ENCODE results near the gene LRRC1. TPM values are rescaled to one million over a fixed set of nuclear protein-coding genes. Genes with fewer than 3 reads are reported as not detected.

LRRC1 gene
- total and polyA plus RNA-seq, 2 of the 8 experiments (the other 6 are each of a cell fraction or from before 2014, with no cell fraction given) = 6.7 to 15.9 TPM

GRCh38 chr6:53795702-53796450, 1.1 kb downstream of the LRRC1 start:
- H3K27me3 ChIP-seq (replicated peaks in 1 of 4; ENCODE audit: control insufficient read depth in 3 of 4, extremely low read depth in 1 of 4, insufficient read depth in 3 of 4, low read length in 3 of 4) = peaks cover 0 to 6% (median 2%) of the 10 kb centered on the region in 4 experiments; a peak in 3 of 7 replicates
- ChIA-PET POLR2A (ENCODE audit: partially characterized antibody) (interaction anchor here (1.1 kb wide), 1 partner anchor 343 kb away, joined by 3 read pairs; no protein-coding TSS in a partner anchor), CTCF (ENCODE audit: partially characterized antibody) (interaction anchor here (0.6 to 6.1 kb wide), 10 partner anchors 10 to 423 kb away, joined by 3 to 52 read pairs (median 4); no protein-coding TSS in a partner anchor)
- H2BK15ac ChIP-seq (ENCODE audit: low read length) = 0 out of 2 replicates have a peak overlapping the region, but pooled peaks have one; percentile 7
- peak overlapping the region in 2 of 4 experiments; percentile 4 to 16; a peak in 2 of 7 replicates for H3K9ac ChIP-seq (replicated peaks in 1 of 4; ENCODE audit: extremely low read depth in 1 of 4, low read depth in 3 of 4, low read length in 3 of 4)
- WGBS, 2 experiments (ENCODE audit: extremely low coverage in 1 of 2, insufficient coverage in 1 of 2, insufficient read length in 1 of 2, insufficient replicate concordance in 2 of 2, low coverage in 1 of 2, low lambda C conversion rate in 2 of 2, missing lambda C conversion rate in 1 of 2) = 5% methylated on average over 47 of the region's 47 CpGs; no CpG with 5 or more reads in 1 of the 2 experiments
- peak in 1 of 2 experiments; percentile 67 for DNase-seq (ENCODE audit: low read depth in 1 of 2, low spot score in 2 of 2)
- no peak overlapping the region for H2AK5ac ChIP-seq (ENCODE audit: low read depth, low read length)
- peaks cover 10% of the 10 kb centered on the region for H3K79me1 ChIP-seq (ENCODE audit: low read depth, low read length)
- H2BK120ac ChIP-seq (replicated peaks; ENCODE audit: low read depth, low read length) = no peak overlapping the region
- H2BK20ac ChIP-seq (ENCODE audit: low read length) = no peak overlapping the region
- FAIRE-seq = no peak
- H3K79me2 ChIP-seq (ENCODE audit: control insufficient read depth in 1 of 2, insufficient read depth in 2 of 2, low read length in 2 of 2) = peaks cover 0 to 38% of the 10 kb centered on the region in 2 experiments; a peak in 3 of 4 replicates
- H3K36me3 ChIP-seq (ENCODE audit: control insufficient read depth in 2 of 4, insufficient read depth in 4 of 4, low read length in 3 of 4) = no peaks in the 10 kb centered on the region
- no peak overlapping the region for H4K8ac ChIP-seq (ENCODE audit: extremely low read depth, insufficient read depth, low read length)
- H4K20me1 ChIP-seq (replicated peaks in 1 of 2; ENCODE audit: control insufficient read depth in 1 of 2, insufficient read depth in 2 of 2, low read length in 2 of 2) = peaks cover 1 to 5% of the 10 kb centered on the region in 2 experiments
- H3K27ac ChIP-seq (ENCODE audit: low read depth, low read length) = no peak overlapping the region
- H3K56ac ChIP-seq (replicated peaks; ENCODE audit: insufficient read length, low read depth, low read length) = no peak overlapping the region
- H3K23ac ChIP-seq (ENCODE audit: insufficient read length) = no peak overlapping the region
- no peak overlapping the region for H2BK5ac ChIP-seq (ENCODE audit: low read depth, low read length)
- no peak overlapping the region for H3K18ac ChIP-seq (ENCODE audit: extremely low read depth, low read length)
- peaks cover 0 to 6% (median 3%) of the 10 kb centered on the region in 4 experiments; a peak in 5 of 7 replicates for H3K4me1 ChIP-seq (replicated peaks in 1 of 4; ENCODE audit: control insufficient read depth in 3 of 4, insufficient read depth in 4 of 4, low read length in 3 of 4)
- peak overlapping the region; percentile 96 to 99 for H3K4me2 ChIP-seq (ENCODE audit: insufficient read depth in 1 of 2, low read depth in 2 of 2, low read length in 2 of 2)
- H3K23me2 ChIP-seq (ENCODE audit: low read depth, low read length) = peaks cover 25% of the 10 kb centered on the region
- H4K91ac ChIP-seq (replicated peaks; ENCODE audit: insufficient read length, low read length) = no peak overlapping the region
- 0 out of 2 replicates have a peak overlapping the region, but pooled peaks have one; percentile 77 for H2BK12ac ChIP-seq (ENCODE audit: low read depth, low read length)
- no peak overlapping the region for H3K14ac ChIP-seq (ENCODE audit: insufficient read length)
- no peak overlapping the region for H4K5ac ChIP-seq (ENCODE audit: insufficient read length, low read depth, low read length)
- H3K4ac ChIP-seq (replicated peaks; ENCODE audit: insufficient read length, low read depth, low read length) = no peak overlapping the region
- peak overlapping the region; percentile 68 to 90 (median 88) for H3K4me3 ChIP-seq (ENCODE audit: extremely low read depth in 1 of 4, insufficient read depth in 2 of 4, low read depth in 3 of 4, low read length in 4 of 4)
- 0 out of 2 replicates have a peak overlapping the region, but pooled peaks have one; percentile 69 for H2AFZ ChIP-seq (ENCODE audit: low read length)
- no peaks in the 10 kb centered on the region for H3K9me3 ChIP-seq (ENCODE audit: insufficient read depth in 2 of 2, low read depth in 1 of 2, low read length in 1 of 2)
- no peak for TF ChIP-seq NANOG (IDR thresholded peaks at IDR 0.05; ENCODE audit: insufficient read depth, low read depth, low read length, poor library complexity, severe bottlenecking)
- no peak for TF ChIP-seq SRF (IDR thresholded peaks at IDR 0.05; ENCODE audit: low read depth, low read length)
- TF ChIP-seq GTF2F1 (IDR thresholded peaks at IDR 0.05; ENCODE audit: borderline replicate concordance, low read depth, low read length) = no peak
- TF ChIP-seq RAD21 (IDR thresholded peaks at IDR 0.05 in 1 of 2, conservative IDR thresholded peaks at IDR 0.05 in 1 of 2; ENCODE audit: low read depth in 2 of 2, low read length in 2 of 2) = no peak
- TF ChIP-seq RFX5 (IDR thresholded peaks at IDR 0.05; ENCODE audit: borderline replicate concordance, low read depth, low read length) = no peak
- no peak for TF ChIP-seq ZNF274 (IDR thresholded peaks at IDR 0.05; ENCODE audit: borderline replicate concordance, extremely low read depth, low read length)
- no peak for TF ChIP-seq MAFK (IDR thresholded peaks at IDR 0.05; ENCODE audit: low read depth, low read length)
